Uterus (tissue), 2 donors: Measurements from ENCODE around the gene ARHGAP10.

Source experiments
- POLR2A ChIP-seq, 2 donors: fragments of 450-650 bp; IDR thresholded peaks; one replicate each; pipeline ENCODE4 v1.6.1; 2016; ENCODE audit warnings: antibody characterized with exemption in 2 of 2, mild to moderate bottlenecking in 1 of 2, moderate library complexity in 1 of 2
- TF ChIP-seq, protein P1 (sequence below), 4 experiments: fragments of 200-600 bp in 2 of 4; fragments of 450-650 bp in 2 of 4; sonication (generic) in 2 of 4; IDR thresholded peaks; one replicate each; pipeline ENCODE4 v1.5.1; 2016 to 2019; ENCODE audit warnings: antibody characterized with exemption in 4 of 4, mild to moderate bottlenecking in 2 of 4, moderate library complexity in 1 of 4

DNA sequence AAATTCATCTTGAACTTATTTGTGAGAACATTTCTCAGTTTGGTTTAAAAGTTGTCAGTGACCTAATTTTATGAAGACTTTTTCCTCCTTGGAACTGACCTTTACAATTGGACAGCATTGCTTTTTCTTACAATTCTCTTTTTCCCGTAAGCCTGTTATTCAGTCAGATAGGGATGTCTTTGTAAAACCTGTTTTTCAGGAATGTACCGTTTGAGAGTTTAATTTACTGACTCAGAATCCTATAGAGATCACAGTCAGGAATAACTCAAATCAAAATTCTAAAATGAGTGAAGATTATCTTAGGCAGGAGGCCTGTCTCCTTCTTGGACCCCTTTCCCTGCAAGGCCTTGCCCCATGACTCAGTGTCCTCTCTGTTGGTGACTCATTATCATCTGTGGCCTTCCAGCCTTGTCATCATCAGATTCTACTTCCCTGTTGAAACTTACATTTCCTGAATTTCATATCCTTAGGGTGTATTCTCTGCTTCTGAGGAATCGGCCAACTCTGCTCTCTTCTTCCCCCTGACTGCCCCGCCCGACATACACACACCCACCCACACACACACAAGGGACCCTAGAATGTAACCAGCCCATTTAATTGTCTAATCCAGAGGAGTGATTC, 99.8 kb downstream of the ARHGAP10 start:
- TF ChIP-seq, protein P1, sequence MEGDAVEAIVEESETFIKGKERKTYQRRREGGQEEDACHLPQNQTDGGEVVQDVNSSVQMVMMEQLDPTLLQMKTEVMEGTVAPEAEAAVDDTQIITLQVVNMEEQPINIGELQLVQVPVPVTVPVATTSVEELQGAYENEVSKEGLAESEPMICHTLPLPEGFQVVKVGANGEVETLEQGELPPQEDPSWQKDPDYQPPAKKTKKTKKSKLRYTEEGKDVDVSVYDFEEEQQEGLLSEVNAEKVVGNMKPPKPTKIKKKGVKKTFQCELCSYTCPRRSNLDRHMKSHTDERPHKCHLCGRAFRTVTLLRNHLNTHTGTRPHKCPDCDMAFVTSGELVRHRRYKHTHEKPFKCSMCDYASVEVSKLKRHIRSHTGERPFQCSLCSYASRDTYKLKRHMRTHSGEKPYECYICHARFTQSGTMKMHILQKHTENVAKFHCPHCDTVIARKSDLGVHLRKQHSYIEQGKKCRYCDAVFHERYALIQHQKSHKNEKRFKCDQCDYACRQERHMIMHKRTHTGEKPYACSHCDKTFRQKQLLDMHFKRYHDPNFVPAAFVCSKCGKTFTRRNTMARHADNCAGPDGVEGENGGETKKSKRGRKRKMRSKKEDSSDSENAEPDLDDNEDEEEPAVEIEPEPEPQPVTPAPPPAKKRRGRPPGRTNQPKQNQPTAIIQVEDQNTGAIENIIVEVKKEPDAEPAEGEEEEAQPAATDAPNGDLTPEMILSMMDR (IDR thresholded peaks at IDR 0.05) = no peak
- no peak for TF ChIP-seq POLR2A (IDR thresholded peaks at IDR 0.05)
